Nephron progenitor cell (in vitro differentiated cells): ENCODE measurements around the gene CLEC2D.

Experiments used
- DNase-seq: peaks from one replicate; pipeline ENCODE4 v3.0.0; 2021
- H3K27ac Mint-ChIP-seq: 2 replicates; pipeline ENCODE4 v1.8.0; 2021; ENCODE audit warnings: mild to moderate bottlenecking, moderate library complexity, mixed read lengths
- H3K27me3 Mint-ChIP-seq: 2 replicates; pipeline ENCODE4 v1.8.0; 2021; ENCODE audit warnings: mild to moderate bottlenecking, low read depth, mixed read lengths; ENCODE audit not compliant: poor library complexity
- H3K36me3 Mint-ChIP-seq: 2 replicates; pipeline ENCODE4 v1.8.0; 2021; ENCODE audit warnings: low read depth, mixed read lengths
- H3K4me1 Mint-ChIP-seq: 2 replicates; pipeline ENCODE4 v1.8.0; 2021; ENCODE audit warnings: mixed read lengths
- H3K4me3 Mint-ChIP-seq: 2 replicates; pipeline ENCODE4 v1.8.0; 2021; ENCODE audit warnings: mild to moderate bottlenecking, moderate library complexity, mixed read lengths
- H3K9me3 Mint-ChIP-seq: 2 replicates; pipeline ENCODE4 v1.8.0; 2021; ENCODE audit warnings: mild to moderate bottlenecking, moderate library complexity, mixed read lengths
- TF ChIP-seq, protein P1 (sequence below): fragments of 200-600 bp; sonication (generic); IDR thresholded peaks from 2 replicates; pipeline ENCODE4 v1.5.0; 2021; ENCODE audit warnings: antibody characterized with exemption

The CLEC2D gene

GRCh38 chr12:9698681-9699080 is 29.2 kb downstream of the CLEC2D start:
- Mint-ChIP-seq H3K36me3 (peaks cover 49% of the 10 kb centered on the region), H3K4me3 (no peak overlapping the region), H3K27ac (no peak overlapping the region), H3K27me3 (peaks cover 8% of the 10 kb centered on the region), H3K4me1 (no peaks in the 10 kb centered on the region), H3K9me3 (peaks cover 55% of the 10 kb centered on the region)
- TF ChIP-seq, protein P1, sequence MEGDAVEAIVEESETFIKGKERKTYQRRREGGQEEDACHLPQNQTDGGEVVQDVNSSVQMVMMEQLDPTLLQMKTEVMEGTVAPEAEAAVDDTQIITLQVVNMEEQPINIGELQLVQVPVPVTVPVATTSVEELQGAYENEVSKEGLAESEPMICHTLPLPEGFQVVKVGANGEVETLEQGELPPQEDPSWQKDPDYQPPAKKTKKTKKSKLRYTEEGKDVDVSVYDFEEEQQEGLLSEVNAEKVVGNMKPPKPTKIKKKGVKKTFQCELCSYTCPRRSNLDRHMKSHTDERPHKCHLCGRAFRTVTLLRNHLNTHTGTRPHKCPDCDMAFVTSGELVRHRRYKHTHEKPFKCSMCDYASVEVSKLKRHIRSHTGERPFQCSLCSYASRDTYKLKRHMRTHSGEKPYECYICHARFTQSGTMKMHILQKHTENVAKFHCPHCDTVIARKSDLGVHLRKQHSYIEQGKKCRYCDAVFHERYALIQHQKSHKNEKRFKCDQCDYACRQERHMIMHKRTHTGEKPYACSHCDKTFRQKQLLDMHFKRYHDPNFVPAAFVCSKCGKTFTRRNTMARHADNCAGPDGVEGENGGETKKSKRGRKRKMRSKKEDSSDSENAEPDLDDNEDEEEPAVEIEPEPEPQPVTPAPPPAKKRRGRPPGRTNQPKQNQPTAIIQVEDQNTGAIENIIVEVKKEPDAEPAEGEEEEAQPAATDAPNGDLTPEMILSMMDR: no peak
- no peak for DNase-seq

DNA sequence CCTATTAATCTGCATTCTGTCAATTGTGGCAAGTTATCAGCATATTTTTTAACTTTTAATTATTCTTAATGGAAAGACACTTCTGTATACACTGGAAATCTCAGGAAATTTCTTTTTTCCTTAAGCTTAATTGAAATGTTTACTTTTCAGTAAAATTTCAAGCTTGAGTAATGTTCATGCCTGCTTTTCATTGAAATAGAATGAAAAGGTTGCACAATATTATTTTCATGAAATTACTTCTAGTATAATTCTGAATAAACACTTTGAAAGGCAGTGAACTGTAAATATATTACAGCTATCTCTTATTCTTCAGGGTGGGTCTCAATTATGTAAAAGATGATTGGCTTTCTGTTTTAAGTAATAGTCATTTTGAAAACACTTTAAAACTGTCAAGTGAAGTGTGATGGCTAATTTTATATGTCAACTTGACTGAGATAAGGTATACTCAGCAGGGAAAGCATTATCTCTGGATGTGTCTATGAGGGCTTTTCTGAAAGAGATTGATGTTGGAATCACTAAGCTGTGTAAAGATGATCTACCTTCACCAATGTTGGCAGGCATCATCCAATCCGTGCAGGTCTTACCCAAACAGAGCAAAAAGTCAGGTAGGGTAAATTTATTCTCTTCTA is 29.9 kb downstream of the CLEC2D start:
- peaks cover 8% of the 10 kb centered on the region for H3K27me3 Mint-ChIP-seq
- no peak overlapping the region for H3K27ac Mint-ChIP-seq
- TF ChIP-seq, protein P1: no peak
- H3K36me3 Mint-ChIP-seq: peaks cover 42% of the 10 kb centered on the region
- peaks cover 55% of the 10 kb centered on the region for H3K9me3 Mint-ChIP-seq
- H3K4me1 Mint-ChIP-seq: no peaks in the 10 kb centered on the region
- no peak for DNase-seq
- H3K4me3 Mint-ChIP-seq: no peak overlapping the region

DNA sequence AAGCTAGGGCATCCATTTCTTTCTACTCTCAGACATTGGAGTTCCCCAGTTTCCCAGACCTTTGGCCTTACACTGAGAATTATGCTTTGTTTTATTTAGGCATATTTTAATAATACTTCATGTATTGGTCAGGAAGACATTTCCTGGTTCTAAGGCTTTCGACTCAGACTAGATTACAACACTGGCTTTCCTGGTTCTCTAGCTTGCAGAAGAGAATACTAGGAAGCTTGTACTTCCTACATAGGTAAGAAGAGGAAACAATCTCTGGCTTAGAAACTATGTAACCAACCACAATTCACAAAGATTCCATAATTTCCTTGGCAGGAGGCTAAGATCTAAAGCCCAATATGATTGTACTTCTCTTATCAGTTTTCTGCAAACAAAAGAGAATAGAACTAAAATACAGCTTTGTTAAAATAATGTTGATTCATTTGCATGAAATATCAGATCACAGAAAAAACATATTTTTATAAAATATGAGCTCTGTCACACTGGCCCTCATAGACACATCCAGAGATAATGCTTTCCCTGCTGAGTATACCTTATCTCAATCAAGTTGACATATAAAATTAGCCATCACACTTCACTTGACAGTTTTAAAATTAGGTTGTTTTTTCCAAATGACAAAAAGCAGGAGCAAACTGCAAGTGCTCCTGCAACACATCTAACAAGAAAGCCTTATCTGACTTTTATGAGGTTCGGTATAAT is 30.5 kb downstream of the CLEC2D start:
- TF ChIP-seq, protein P1: no peak
- peaks cover 55% of the 10 kb centered on the region for H3K9me3 Mint-ChIP-seq
- H3K27me3 Mint-ChIP-seq: peaks cover 8% of the 10 kb centered on the region
- no peak overlapping the region for H3K27ac Mint-ChIP-seq
- no peak for DNase-seq
- H3K4me3 Mint-ChIP-seq: no peak overlapping the region
- peaks cover 35% of the 10 kb centered on the region for H3K36me3 Mint-ChIP-seq
- H3K4me1 Mint-ChIP-seq: no peaks in the 10 kb centered on the region

DNA sequence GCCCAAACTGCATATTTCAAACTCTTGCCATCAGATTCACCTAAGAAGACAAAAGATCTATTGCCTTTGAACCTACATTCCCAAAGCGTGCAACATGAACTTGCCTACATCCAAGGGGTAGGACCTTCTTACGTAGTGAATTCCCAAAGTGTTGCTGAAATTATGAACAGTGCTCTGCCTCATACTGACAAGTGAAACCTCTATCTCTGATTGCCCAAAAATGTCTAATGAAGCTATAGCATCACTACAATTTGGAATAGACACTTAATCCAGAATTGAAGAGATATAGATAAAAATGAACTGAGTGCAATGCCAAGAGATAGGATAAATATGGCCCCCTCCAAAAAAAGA is 31.1 kb downstream of the CLEC2D start:
- DNase-seq: no peak
- Mint-ChIP-seq H3K36me3 (peaks cover 30% of the 10 kb centered on the region), H3K27me3 (peaks cover 8% of the 10 kb centered on the region), H3K4me1 (no peaks in the 10 kb centered on the region), H3K4me3 (no peak overlapping the region), H3K9me3 (peaks cover 55% of the 10 kb centered on the region), H3K27ac (no peak overlapping the region)
- TF ChIP-seq, protein P1: no peak

- Mint-ChIP-seq H3K36me3 (peaks cover 20% of the 10 kb centered on the region), H3K27ac (no peak overlapping the region), H3K4me1 (no peaks in the 10 kb centered on the region), H3K27me3 (peaks cover 8% of the 10 kb centered on the region), H3K9me3 (peaks cover 52% of the 10 kb centered on the region), H3K4me3 (no peak overlapping the region)
- TF ChIP-seq, protein P1: no peak
- no peak for DNase-seq
Measured at GRCh38 chr12:9701380-9702154, 32.1 kb downstream of the CLEC2D start.
